GM21737 (cell line): ENCODE measurements around the gene ACY1.
A peak's percentile ranks its signal among the peaks of the same experiment; 100 is the strongest.

Experiments used
- ATAC-seq: cut with Tn5 transposase; IDR thresholded peaks from one replicate; pipeline ENCODE4 v1.9.1; 2021; ENCODE audit warnings: mild to moderate bottlenecking, moderate library complexity; ENCODE audit not compliant: unreplicated experiment

The ACY1 gene

GRCh38 chr3:51962854-51963530, 20.3 kb upstream of the ACY1 start:
- ATAC-seq = no peak

GRCh38 chr3:51963951-51964451, 19.3 kb upstream of the ACY1 start:
- no peak for ATAC-seq

GRCh38 chr3:51964521-51964920, 18.8 kb upstream of the ACY1 start:
- no peak for ATAC-seq

GRCh38 chr3:51966016-51966415, 17.3 kb upstream of the ACY1 start:
- no peak for ATAC-seq

- no peak for ATAC-seq
Measured at GRCh38 chr3:51966486-51966885, 16.8 kb upstream of the ACY1 start.

GRCh38 chr3:51966922-51967383, 16.4 kb upstream of the ACY1 start:
- ATAC-seq = peak; percentile 11

- peak; percentile 57 for ATAC-seq
Measured at GRCh38 chr3:51967384-51968169, 15.8 kb upstream of the ACY1 start, which contains the start of gene PCBP4. Gene PCBP4, minus strand, starts transcription at chr3:51967454. Its CDS starts 6,214 bp downstream, at chr3:51961240.

GRCh38 chr3:51968170-51968775, 15.1 kb upstream of the ACY1 start:
- ATAC-seq = no peak

GRCh38 chr3:51968883-51969678, 14.3 kb upstream of the ACY1 start:
- no peak for ATAC-seq

- ATAC-seq = no peak
Measured at GRCh38 chr3:51969841-51970240, 13.5 kb upstream of the ACY1 start.

GRCh38 chr3:51970606-51971300, 12.6 kb upstream of the ACY1 start:
- ATAC-seq = no peak

- ATAC-seq = no peak
Measured at GRCh38 chr3:51971350-51971749, 12.0 kb upstream of the ACY1 start.

- no peak for ATAC-seq
Measured at GRCh38 chr3:51974277-51974962, 8.9 kb upstream of the ACY1 start.

GRCh38 chr3:51974963-51975851, 8.1 kb upstream of the ACY1 start, which contains the start of gene ABHD14A:
Gene ABHD14A, plus strand, starts transcription at chr3:51975064. Its CDS starts 72 bp downstream, at chr3:51975136.
- ATAC-seq = peak; percentile 55

GRCh38 chr3:51975852-51976549, 7.3 kb upstream of the ACY1 start:
- no peak for ATAC-seq

GRCh38 chr3:51977446-51978142, 5.7 kb upstream of the ACY1 start:
- no peak for ATAC-seq

- no peak for ATAC-seq
Measured at GRCh38 chr3:51978143-51978502, 5.2 kb upstream of the ACY1 start.
